Stimulated activated memory B cell treated with anti-CD40 and anti-IgM and Interleukin-4, amounts not matched to agents 10 μg/mL and 1 μg/mL and 100 μg/mL, for 72 hours (primary cell): ENCODE measurements around the gene TSG101.

ENCODE experiments used
- ATAC-seq: fragments of 150-1000 bp; cut with Tn5 transposase; 2 replicates; pipeline ENCODE4 v1.10.0; 2021
- H3K27ac Mint-ChIP-seq: one replicate; pipeline ENCODE4 v1.8.0; 2022; ENCODE audit warnings: mild to moderate bottlenecking, mixed read lengths
- H3K27me3 Mint-ChIP-seq: one replicate; pipeline ENCODE4 v1.8.0; 2022; ENCODE audit warnings: mixed read lengths
- H3K36me3 Mint-ChIP-seq: one replicate; pipeline ENCODE4 v1.8.0; 2022; ENCODE audit warnings: mixed read lengths
- H3K4me1 Mint-ChIP-seq: one replicate; pipeline ENCODE4 v1.8.0; 2022; ENCODE audit warnings: mixed read lengths
- H3K4me3 Mint-ChIP-seq: one replicate; pipeline ENCODE4 v1.8.0; 2022; ENCODE audit warnings: mild to moderate bottlenecking, moderate library complexity, mixed read lengths
- H3K9me3 Mint-ChIP-seq: one replicate; pipeline ENCODE4 v1.8.0; 2022; ENCODE audit warnings: mixed read lengths

Gene TSG101

GRCh38 chr11:18526521-18527296 lies at the start of gene TSG101:
TSS of gene TSG101 (minus strand) at chr11:18526942. CDS start at chr11:18526816, 126 bp downstream.
- Mint-ChIP-seq H3K27me3 (no peaks in the 10 kb centered on the region), H3K27ac (peak within 1 kb of the TSS; percentile 95), H3K9me3 (no peaks in the 10 kb centered on the region), H3K4me3 (peak within 1 kb of the TSS; percentile 94), H3K4me1 (peaks cover 28% of the 10 kb centered on the region), H3K36me3 (peaks cover 21% of the 10 kb centered on the region)
- peak; percentile 99 for ATAC-seq

- no peak overlapping the region for H3K27ac Mint-ChIP-seq
- no peak for ATAC-seq
- H3K27me3 Mint-ChIP-seq = no peaks in the 10 kb centered on the region
- peaks cover 52% of the 10 kb centered on the region for H3K36me3 Mint-ChIP-seq
- H3K9me3 Mint-ChIP-seq = no peaks in the 10 kb centered on the region
- H3K4me1 Mint-ChIP-seq = no peaks in the 10 kb centered on the region
- H3K4me3 Mint-ChIP-seq = no peak overlapping the region
These were observed 48.6 kb upstream of the TSG101 start for GRCh38 chr11:18575361-18575760.

GRCh38 chr11:18567081-18567480 lies 40.3 kb upstream of the TSG101 start:
- ATAC-seq = no peak
- Mint-ChIP-seq H3K4me1 (no peaks in the 10 kb centered on the region), H3K36me3 (peaks cover 14% of the 10 kb centered on the region), H3K27me3 (no peaks in the 10 kb centered on the region), H3K27ac (no peak overlapping the region), H3K4me3 (no peak overlapping the region), H3K9me3 (no peaks in the 10 kb centered on the region)

GRCh38 chr11:18566406-18566805 lies 39.7 kb upstream of the TSG101 start:
- H3K36me3 Mint-ChIP-seq = peaks cover 11% of the 10 kb centered on the region

GRCh38 chr11:18564149-18564548 lies 37.4 kb upstream of the TSG101 start:
- no peak for ATAC-seq
- Mint-ChIP-seq H3K27ac (no peak overlapping the region), H3K27me3 (no peaks in the 10 kb centered on the region), H3K9me3 (no peaks in the 10 kb centered on the region), H3K4me1 (no peaks in the 10 kb centered on the region), H3K36me3 (peaks cover 17% of the 10 kb centered on the region), H3K4me3 (no peak overlapping the region)

More at GRCh38 chr11:18566406-18566805, 39.7 kb upstream of the TSG101 start:
- no peak overlapping the region for H3K27ac Mint-ChIP-seq
- no peak overlapping the region for H3K4me3 Mint-ChIP-seq
- ATAC-seq = no peak
- no peaks in the 10 kb centered on the region for H3K4me1 Mint-ChIP-seq
- H3K9me3 Mint-ChIP-seq = no peaks in the 10 kb centered on the region
- no peaks in the 10 kb centered on the region for H3K27me3 Mint-ChIP-seq

GRCh38 chr11:18563090-18563730 lies 36.5 kb upstream of the TSG101 start:
- H3K27me3 Mint-ChIP-seq = no peaks in the 10 kb centered on the region
- H3K36me3 Mint-ChIP-seq = peaks cover 20% of the 10 kb centered on the region

GRCh38 chr11:18548001-18548400 lies 21.3 kb upstream of the TSG101 start:
- ATAC-seq = no peak
- H3K4me1 Mint-ChIP-seq = no peaks in the 10 kb centered on the region
- no peak overlapping the region for H3K27ac Mint-ChIP-seq
- no peaks in the 10 kb centered on the region for H3K9me3 Mint-ChIP-seq
- H3K36me3 Mint-ChIP-seq = peaks cover 35% of the 10 kb centered on the region
- H3K4me3 Mint-ChIP-seq = no peak overlapping the region
- no peaks in the 10 kb centered on the region for H3K27me3 Mint-ChIP-seq

More at GRCh38 chr11:18563090-18563730, 36.5 kb upstream of the TSG101 start:
- no peak for ATAC-seq
- no peak overlapping the region for H3K4me3 Mint-ChIP-seq
- H3K27ac Mint-ChIP-seq = no peak overlapping the region
- no peaks in the 10 kb centered on the region for H3K4me1 Mint-ChIP-seq
- no peaks in the 10 kb centered on the region for H3K9me3 Mint-ChIP-seq

- H3K4me3 Mint-ChIP-seq = no peak overlapping the region
- H3K9me3 Mint-ChIP-seq = no peaks in the 10 kb centered on the region
- H3K36me3 Mint-ChIP-seq = peaks cover 27% of the 10 kb centered on the region
- no peaks in the 10 kb centered on the region for H3K4me1 Mint-ChIP-seq
- no peaks in the 10 kb centered on the region for H3K27me3 Mint-ChIP-seq
- H3K27ac Mint-ChIP-seq = no peak overlapping the region
- ATAC-seq = no peak
These were observed 13.7 kb upstream of the TSG101 start for GRCh38 chr11:18540207-18541009.

- no peaks in the 10 kb centered on the region for H3K27me3 Mint-ChIP-seq
- H3K9me3 Mint-ChIP-seq = no peaks in the 10 kb centered on the region
- H3K4me1 Mint-ChIP-seq = no peaks in the 10 kb centered on the region
- no peak for ATAC-seq
- H3K4me3 Mint-ChIP-seq = no peak overlapping the region
- peaks cover 16% of the 10 kb centered on the region for H3K36me3 Mint-ChIP-seq
- H3K27ac Mint-ChIP-seq = no peak overlapping the region
These were observed 9.5 kb upstream of the TSG101 start for GRCh38 chr11:18536209-18536608.

- H3K36me3 Mint-ChIP-seq = peaks cover 14% of the 10 kb centered on the region
These were observed 7.5 kb upstream of the TSG101 start for GRCh38 chr11:18534245-18534644.

GRCh38 chr11:18533365-18533764 lies 6.6 kb upstream of the TSG101 start:
- Mint-ChIP-seq H3K4me1 (peaks cover 4% of the 10 kb centered on the region), H3K27ac (no peak overlapping the region), H3K36me3 (peaks cover 14% of the 10 kb centered on the region), H3K27me3 (no peaks in the 10 kb centered on the region), H3K4me3 (no peak overlapping the region), H3K9me3 (no peaks in the 10 kb centered on the region)
- no peak for ATAC-seq

More at GRCh38 chr11:18534245-18534644, 7.5 kb upstream of the TSG101 start:
- no peaks in the 10 kb centered on the region for H3K9me3 Mint-ChIP-seq
- no peak overlapping the region for H3K4me3 Mint-ChIP-seq
- no peak overlapping the region for H3K27ac Mint-ChIP-seq
- ATAC-seq = no peak
- no peaks in the 10 kb centered on the region for H3K4me1 Mint-ChIP-seq
- H3K27me3 Mint-ChIP-seq = no peaks in the 10 kb centered on the region

- no peak for ATAC-seq
- Mint-ChIP-seq H3K4me3 (peak overlapping the region; percentile 94), H3K4me1 (peaks cover 20% of the 10 kb centered on the region), H3K27me3 (no peaks in the 10 kb centered on the region), H3K27ac (peak overlapping the region; percentile 95), H3K9me3 (no peaks in the 10 kb centered on the region), H3K36me3 (peaks cover 14% of the 10 kb centered on the region)
These were observed 770 bp upstream of the TSG101 start for GRCh38 chr11:18527512-18527911.

- Mint-ChIP-seq H3K36me3 (peaks cover 18% of the 10 kb centered on the region), H3K9me3 (no peaks in the 10 kb centered on the region), H3K27ac (peak overlapping the region; percentile 95), H3K27me3 (no peaks in the 10 kb centered on the region), H3K4me1 (peaks cover 28% of the 10 kb centered on the region), H3K4me3 (peak overlapping the region; percentile 94)
- no peak for ATAC-seq
These were observed 617 bp downstream of the TSG101 start for GRCh38 chr11:18526130-18526520.

GRCh38 chr11:18524248-18524647 lies 2.5 kb downstream of the TSG101 start:
- no peak for ATAC-seq
- H3K27me3 Mint-ChIP-seq = no peaks in the 10 kb centered on the region
- H3K4me1 Mint-ChIP-seq = peaks cover 39% of the 10 kb centered on the region
- H3K9me3 Mint-ChIP-seq = no peaks in the 10 kb centered on the region
- H3K36me3 Mint-ChIP-seq = peaks cover 17% of the 10 kb centered on the region
- no peak overlapping the region for H3K4me3 Mint-ChIP-seq
- H3K27ac Mint-ChIP-seq = no peak overlapping the region

GRCh38 chr11:18523084-18523483 lies 3.7 kb downstream of the TSG101 start:
- Mint-ChIP-seq H3K36me3 (peaks cover 17% of the 10 kb centered on the region), H3K4me3 (no peak overlapping the region), H3K27me3 (no peaks in the 10 kb centered on the region), H3K4me1 (peaks cover 34% of the 10 kb centered on the region), H3K9me3 (no peaks in the 10 kb centered on the region), H3K27ac (no peak overlapping the region)
- no peak for ATAC-seq
